NCI-H146 treated with DMSO at 0.1 percent for 48 hours (cell line): Measurements from ENCODE around the gene NUP210L.

ENCODE experiments used
- DNase-seq: peaks from one replicate; lab custom pipeline; 2025; ENCODE audit not compliant: unreplicated experiment; lab: John Stamatoyannopoulos, UW

NUP210L gene

GRCh38 chr1:154154534-154155191 lies at the start of gene NUP210L:
NUP210L (minus strand) TSS chr1:154155073.
- DNase-seq = no peak

GRCh38 chr1:154199563-154199879 lies 44.6 kb upstream of the NUP210L start:
- no peak for DNase-seq

- peak; percentile 63 for DNase-seq
Measured at GRCh38 chr1:154198756-154199562, 44.1 kb upstream of the NUP210L start.

GRCh38 chr1:154193821-154194220 lies 38.9 kb upstream of the NUP210L start:
- DNase-seq = no peak

- no peak for DNase-seq
Measured at GRCh38 chr1:154192476-154192875, 37.6 kb upstream of the NUP210L start.

- peak; percentile 46 for DNase-seq
Measured at GRCh38 chr1:154191990-154192461, 37.2 kb upstream of the NUP210L start, which contains the start of gene TPM3. TPM3 (minus strand) TSS chr1:154192100; CDS start chr1:154192018, 82 bp downstream.

GRCh38 chr1:154190550-154190949 lies 35.7 kb upstream of the NUP210L start:
- no peak for DNase-seq

- peak; percentile 68 for DNase-seq
Measured at GRCh38 chr1:154186852-154187501, 32.1 kb upstream of the NUP210L start.

GRCh38 chr1:154186177-154186576 lies 31.3 kb upstream of the NUP210L start:
- peak; percentile 95 for DNase-seq

- DNase-seq = peak; percentile 96
Measured at GRCh38 chr1:154183046-154183915, 28.4 kb upstream of the NUP210L start.

GRCh38 chr1:154182344-154183045 lies 27.6 kb upstream of the NUP210L start:
- peak; percentile 22 for DNase-seq

GRCh38 chr1:154181944-154182343 lies 27.1 kb upstream of the NUP210L start:
- DNase-seq = no peak

- no peak for DNase-seq
Measured at GRCh38 chr1:154179946-154180687, 25.2 kb upstream of the NUP210L start.

GRCh38 chr1:154178911-154179811 lies 24.3 kb upstream of the NUP210L start:
- DNase-seq = no peak

GRCh38 chr1:154178013-154178412 lies 23.1 kb upstream of the NUP210L start:
- DNase-seq = no peak

GRCh38 chr1:154176337-154176736 lies 21.5 kb upstream of the NUP210L start:
- DNase-seq = no peak

GRCh38 chr1:154174654-154175053 lies 19.8 kb upstream of the NUP210L start:
- no peak for DNase-seq

- DNase-seq = no peak
Measured at GRCh38 chr1:154171880-154172279, 17.0 kb upstream of the NUP210L start.

- DNase-seq = no peak
Measured at GRCh38 chr1:154171223-154171583, 16.3 kb upstream of the NUP210L start.
